AG09309 (cell line): ENCODE results near the gene EXOSC2.

ENCODE experiments used
- DNase-seq: peaks from one replicate; pipeline ENCODE4 v3.0.0-alpha.2; 2010; ENCODE audit warnings: low read depth
- H3K4me3 ChIP-seq: 2 replicates; pipeline ENCODE4 v1.5.1; 2011; ENCODE audit warnings: mild to moderate bottlenecking, low read depth, low read length, moderate library complexity; ENCODE audit not compliant: control insufficient read depth
- CTCF ChIP-seq: IDR thresholded peaks from 2 replicates; pipeline ENCODE4 v1.5.1; 2011; ENCODE audit warnings: mild to moderate bottlenecking, low read depth, low read length, inconsistent platforms; ENCODE audit not compliant: insufficient read depth, control insufficient read depth; ENCODE audit errors: missing control alignments

EXOSC2 gene

GRCh38 chr9:130732793-130733221 lies 39.2 kb downstream of the EXOSC2 start:
- no peak for TF ChIP-seq CTCF
- no peak overlapping the region for H3K4me3 ChIP-seq
- DNase-seq: no peak

- no peak overlapping the region for H3K4me3 ChIP-seq
- TF ChIP-seq CTCF: no peak
- DNase-seq: no peak
Measured at GRCh38 chr9:130735566-130735965, 42.0 kb downstream of the EXOSC2 start.

- no peak overlapping the region for H3K4me3 ChIP-seq
- no peak for TF ChIP-seq CTCF
- no peak for DNase-seq
Measured at GRCh38 chr9:130736834-130737233, 43.3 kb downstream of the EXOSC2 start.

- DNase-seq: no peak
- no peak for TF ChIP-seq CTCF
- no peak overlapping the region for H3K4me3 ChIP-seq
Measured at GRCh38 chr9:130738281-130738680, 44.7 kb downstream of the EXOSC2 start.

- DNase-seq: no peak
- H3K4me3 ChIP-seq: no peak overlapping the region
- no peak for TF ChIP-seq CTCF
Measured at GRCh38 chr9:130739081-130739480, 45.5 kb downstream of the EXOSC2 start.

- TF ChIP-seq CTCF: no peak
- no peak overlapping the region for H3K4me3 ChIP-seq
- DNase-seq: no peak
Measured at GRCh38 chr9:130740218-130741023, 46.8 kb downstream of the EXOSC2 start.
